Immature natural killer cell (primary cell): Measurements from ENCODE around the gene TELO2. TPM values are rescaled to one million over a fixed set of nuclear protein-coding genes. Genes with fewer than 3 reads are reported as not detected.

Experiments used
- DNase-seq, 3 donors: peaks; one replicate each; pipeline ENCODE4 v3.0.0; 2022; ENCODE audit warnings: mixed read lengths in 1 of 3
- H3K27ac Mint-ChIP-seq, 6 donors: one replicate each; pipeline ENCODE4 v1.8.0; 2020; ENCODE audit warnings: mixed read lengths in 6 of 6, mild to moderate bottlenecking in 5 of 6, inconsistent platforms in 4 of 6, moderate library complexity in 3 of 6
- H3K27me3 Mint-ChIP-seq, 3 donors: one replicate each; pipeline ENCODE4 v1.8.0; 2020 to 2021; ENCODE audit warnings: low read depth in 3 of 3, mild to moderate bottlenecking in 3 of 3, mixed read lengths in 3 of 3, moderate library complexity in 3 of 3, inconsistent platforms in 1 of 3
- H3K36me3 Mint-ChIP-seq, 3 donors: one replicate each; pipeline ENCODE4 v1.8.0; 2020; ENCODE audit warnings: mixed read lengths in 3 of 3, inconsistent platforms in 2 of 3, mild to moderate bottlenecking in 2 of 3
- H3K4me1 Mint-ChIP-seq, 2 donors: one replicate each; pipeline ENCODE4 v1.8.0; 2020; ENCODE audit warnings: inconsistent platforms in 2 of 2, mild to moderate bottlenecking in 2 of 2, mixed read lengths in 2 of 2, moderate library complexity in 1 of 2
- H3K4me3 Mint-ChIP-seq, 5 donors: one replicate each; pipeline ENCODE4 v1.8.0; 2020; ENCODE audit warnings: mild to moderate bottlenecking in 5 of 5, mixed read lengths in 5 of 5, inconsistent platforms in 3 of 5, moderate library complexity in 3 of 5
- H3K9me3 Mint-ChIP-seq, 6 donors: one replicate each; pipeline ENCODE4 v1.8.0; 2020; ENCODE audit warnings: mild to moderate bottlenecking in 6 of 6, mixed read lengths in 6 of 6, inconsistent platforms in 4 of 6, moderate library complexity in 3 of 6
- polyA plus RNA-seq, 3 donors: library from polyadenylated mRNA; unstranded; fragments of 300-500 nt; fragmentation: Illumina TruSeq; gene quantifications; one replicate each; pipeline ENCODE4 v1.2.3, GENCODE V29; 2021

TELO2 gene
- polyA plus RNA-seq, 3 donors from 2014 or later = 12.0 to 16.4 (median 12.3) TPM

DNA sequence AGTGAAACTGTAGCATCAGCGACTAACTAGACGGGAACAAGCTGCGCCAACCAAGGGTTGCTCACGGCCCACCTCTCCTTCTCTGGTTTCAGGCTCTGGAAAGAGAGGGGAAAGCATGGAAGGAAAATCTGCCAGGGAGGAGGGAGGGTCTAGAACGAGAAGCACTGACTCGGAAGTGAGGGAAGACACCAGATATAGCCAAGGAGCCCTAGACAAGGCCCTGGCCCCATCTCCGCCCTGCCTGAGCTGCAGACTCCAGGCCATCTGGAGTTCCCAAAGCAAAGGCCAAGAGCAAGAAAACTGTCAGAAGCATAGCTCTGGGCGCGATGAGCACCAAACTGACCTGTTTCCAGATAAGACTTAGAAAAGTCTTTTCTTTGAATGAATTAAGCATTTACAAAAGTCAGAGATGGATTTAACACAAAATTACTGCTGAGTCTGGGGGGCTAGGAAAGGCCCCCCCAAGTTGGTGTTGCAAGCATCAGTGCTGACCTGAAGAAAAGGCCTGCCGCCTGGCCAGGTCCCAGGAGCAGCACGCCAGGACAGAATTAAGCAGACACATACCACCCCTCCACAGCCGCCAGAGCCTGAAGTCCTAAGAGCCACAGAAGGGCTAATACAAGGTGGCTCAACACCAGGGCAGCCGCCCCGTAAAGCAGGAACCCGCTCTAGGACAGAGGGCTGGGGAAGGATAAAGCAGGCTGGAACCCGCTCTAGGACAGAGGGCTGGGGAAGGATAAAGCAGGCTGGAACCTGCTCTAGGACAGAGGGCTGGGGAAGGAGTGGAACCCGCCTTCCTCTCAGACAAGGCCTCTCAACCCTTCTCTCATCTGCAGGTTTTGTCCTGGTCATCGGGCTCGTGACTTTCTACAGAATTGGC, 61.0 kb downstream of the TELO2 start:
- Mint-ChIP-seq H3K27ac (peak overlapping the region in 1 of 6 donors; percentile 8), H3K4me1 (peaks cover 4 to 10% of the 10 kb centered on the region in 2 donors), H3K36me3 (peaks cover 0 to 14% (median 8%) of the 10 kb centered on the region in 3 donors)

GRCh38 chr16:1554826-1555445, 61.8 kb downstream of the TELO2 start:
- Mint-ChIP-seq H3K27ac (no peak overlapping the region), H3K9me3 (no peaks in the 10 kb centered on the region), H3K4me1 (peaks cover 3 to 5% of the 10 kb centered on the region in 2 donors)

More for the DNA sequence above, 61.0 kb downstream of the TELO2 start:
- Mint-ChIP-seq H3K27me3 (peaks cover 0 to 2% (median 0%) of the 10 kb centered on the region in 3 donors), H3K9me3 (no peaks in the 10 kb centered on the region), H3K4me3 (no peak overlapping the region)
- DNase-seq = no peak

DNA sequence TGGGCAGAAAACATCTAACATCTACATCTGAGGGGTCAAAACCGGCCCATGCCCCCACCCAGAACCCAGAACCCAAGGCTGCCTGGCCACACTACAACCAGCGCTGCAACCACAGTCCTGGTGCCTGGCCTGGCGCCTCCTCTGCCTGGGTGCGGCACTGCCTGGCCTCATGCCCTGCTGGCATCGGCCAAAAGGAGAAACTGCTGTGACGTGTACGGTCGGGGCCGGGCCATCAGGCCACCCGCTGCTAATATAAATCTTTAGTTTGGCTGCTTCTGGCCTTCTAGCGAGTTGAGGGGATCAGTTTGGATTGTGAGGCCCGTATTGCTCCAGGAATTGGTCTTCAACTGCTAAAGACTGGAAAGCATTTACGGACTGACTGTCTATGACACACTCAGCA, 63.1 kb downstream of the TELO2 start:
- no peak for DNase-seq
- H3K9me3 Mint-ChIP-seq = no peaks in the 10 kb centered on the region
- H3K4me3 Mint-ChIP-seq = no peak overlapping the region
- peaks cover 0 to 18% (median 6%) of the 10 kb centered on the region in 3 donors for H3K36me3 Mint-ChIP-seq
- H3K27ac Mint-ChIP-seq = no peak overlapping the region
- H3K27me3 Mint-ChIP-seq = peaks cover 0 to 2% (median 1%) of the 10 kb centered on the region in 3 donors
- H3K4me1 Mint-ChIP-seq = peaks cover 0 to 3% of the 10 kb centered on the region in 2 donors

More at GRCh38 chr16:1554826-1555445, 61.8 kb downstream of the TELO2 start:
- Mint-ChIP-seq H3K4me3 (no peak overlapping the region), H3K27me3 (peaks cover 0 to 2% (median 0%) of the 10 kb centered on the region in 3 donors), H3K36me3 (peaks cover 0 to 15% (median 9%) of the 10 kb centered on the region in 3 donors)
- DNase-seq = no peak

DNA sequence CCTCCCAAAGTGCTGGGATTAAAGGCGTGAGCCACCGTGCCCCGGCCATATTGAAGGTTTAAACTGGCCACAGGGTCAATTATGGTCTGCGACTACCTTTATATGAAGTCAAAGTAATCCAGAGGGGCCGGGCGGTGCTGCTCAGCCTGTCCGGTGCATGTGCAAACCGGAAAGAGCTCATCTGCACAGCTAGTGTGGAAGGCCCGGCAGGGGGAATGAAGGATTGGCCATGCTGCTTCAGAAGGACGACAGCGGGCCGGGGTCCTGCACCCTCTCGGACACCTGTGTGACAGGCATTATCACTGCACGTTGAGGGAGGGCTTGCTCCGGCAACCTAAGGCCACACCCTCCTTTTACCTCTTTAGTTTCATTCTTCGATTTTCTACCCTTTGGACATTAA, 63.9 kb downstream of the TELO2 start:
- H3K27me3 Mint-ChIP-seq = peaks cover 0 to 1% (median 0%) of the 10 kb centered on the region in 3 donors
- H3K9me3 Mint-ChIP-seq = no peaks in the 10 kb centered on the region
- no peak overlapping the region for H3K27ac Mint-ChIP-seq
- H3K4me1 Mint-ChIP-seq = peaks cover 0 to 1% of the 10 kb centered on the region in 2 donors
- DNase-seq = no peak
- H3K4me3 Mint-ChIP-seq = no peak overlapping the region
- H3K36me3 Mint-ChIP-seq = peaks cover 0 to 18% (median 6%) of the 10 kb centered on the region in 3 donors

DNA sequence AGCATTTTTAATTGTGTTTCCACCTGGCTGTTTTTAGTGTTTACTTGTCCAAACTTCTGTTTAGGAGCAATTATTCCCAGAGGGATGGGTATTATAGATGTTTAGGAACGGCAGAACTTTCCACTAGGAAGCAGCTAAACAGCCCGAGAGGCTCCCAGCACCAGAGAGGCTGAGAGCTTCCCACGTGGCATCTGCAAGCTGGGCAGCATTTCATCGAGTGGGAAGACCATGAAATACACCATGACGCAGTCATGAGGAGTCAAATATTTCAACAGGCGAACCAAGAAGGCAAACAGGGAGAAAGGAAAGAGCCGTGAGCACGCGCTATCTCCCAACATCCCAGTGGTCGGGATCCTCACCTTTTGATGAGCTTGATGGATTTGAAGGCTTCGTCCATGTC, 64.4 kb downstream of the TELO2 start:
- no peak overlapping the region for H3K4me3 Mint-ChIP-seq
- peak overlapping the region in 1 of 6 donors; percentile 35 for H3K27ac Mint-ChIP-seq
- H3K4me1 Mint-ChIP-seq = no peaks in the 10 kb centered on the region
- peaks cover 0 to 18% (median 6%) of the 10 kb centered on the region in 3 donors for H3K36me3 Mint-ChIP-seq
- DNase-seq = no peak
- H3K9me3 Mint-ChIP-seq = no peaks in the 10 kb centered on the region
- H3K27me3 Mint-ChIP-seq = peaks cover 0 to 1% (median 0%) of the 10 kb centered on the region in 3 donors

DNA sequence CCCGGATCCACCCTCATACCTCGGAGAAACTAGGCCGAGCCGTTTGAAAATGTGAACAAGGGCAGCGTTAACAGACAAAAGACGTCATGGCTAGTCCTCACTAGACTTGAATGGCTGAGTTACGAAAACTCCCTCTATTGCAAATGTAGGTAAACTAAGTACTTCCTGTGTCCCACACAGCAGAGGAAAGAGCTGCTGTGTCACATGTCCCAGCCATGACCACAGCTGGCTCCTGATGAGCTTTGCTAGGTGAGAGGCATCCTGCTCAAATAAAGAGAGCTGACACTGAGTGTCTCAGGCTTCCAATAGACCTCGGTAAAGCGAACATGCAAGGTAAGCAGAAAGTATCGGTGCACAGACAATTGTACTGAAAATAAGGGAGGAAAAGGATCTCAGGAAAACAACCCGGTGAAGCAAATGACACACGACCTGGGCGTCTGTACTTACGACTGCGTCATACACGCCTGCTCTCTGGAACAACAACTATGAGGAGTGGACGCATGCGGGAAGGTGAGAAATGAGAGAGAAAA, 66.4 kb downstream of the TELO2 start:
- Mint-ChIP-seq H3K36me3 (peaks cover 0 to 16% (median 6%) of the 10 kb centered on the region in 3 donors), H3K9me3 (no peaks in the 10 kb centered on the region), H3K27me3 (peaks cover 0 to 1% (median 0%) of the 10 kb centered on the region in 3 donors), H3K4me3 (no peak overlapping the region), H3K4me1 (no peaks in the 10 kb centered on the region), H3K27ac (no peak overlapping the region)
- DNase-seq = no peak

Other genes with a start within 250 kb of the TELO2 start
- gene TPSD1, start 237.3 kb upstream of the TELO2 start, polyA plus RNA-seq = not detected
- 100 to 1,000 TPM in 2 of 3 donors, 10 to 100 TPM in 1; 94.1 to 119 (median 101) TPM for gene UBE2I, start 183.7 kb upstream of the TELO2 start, polyA plus RNA-seq
- gene BAIAP3, start 159.7 kb upstream of the TELO2 start, polyA plus RNA-seq = 1 to 10 TPM in 2 of 3 donors, not detected in 1; 1.9 to 4.0 TPM
- gene TSR3, start 141.5 kb upstream of the TELO2 start, polyA plus RNA-seq = 100 to 1,000 TPM; 104 to 143 (median 114) TPM
- gene GNPTG, start 141.4 kb upstream of the TELO2 start, polyA plus RNA-seq = 10 to 100 TPM; 44.3 to 76.5 (median 64.1) TPM
- gene UNKL, start 78.7 kb upstream of the TELO2 start, polyA plus RNA-seq = 10 to 100 TPM in 1 of 3 donors, 1 to 10 TPM in 2; 1.0 to 14.5 (median 5.9) TPM
- 10 to 100 TPM; 59.3 to 79.9 (median 64.7) TPM for gene UQCC4, start 72.6 kb upstream of the TELO2 start, polyA plus RNA-seq
- not detected for gene PERCC1, start 62.3 kb upstream of the TELO2 start, polyA plus RNA-seq
- gene CCDC154, start 48.8 kb upstream of the TELO2 start, polyA plus RNA-seq = not detected
- 10 to 100 TPM; 19.8 to 44.8 (median 21.5) TPM for gene CLCN7, start 18.3 kb upstream of the TELO2 start, polyA plus RNA-seq
- gene PTX4, start 4.4 kb upstream of the TELO2 start, polyA plus RNA-seq = not detected
- gene TMEM204, start 40.3 kb downstream of the TELO2 start, polyA plus RNA-seq = 10 to 100 TPM; 23.0 to 41.0 (median 38.3) TPM
- gene IFT140, start 118.7 kb downstream of the TELO2 start, polyA plus RNA-seq = 1 to 10 TPM in 2 of 3 donors, not detected in 1; 1.5 to 2.0 TPM
- 10 to 100 TPM in 1 of 3 donors, 1 to 10 TPM in 2; 1.4 to 11.5 (median 2.8) TPM for gene CRAMP1, start 119.0 kb downstream of the TELO2 start, polyA plus RNA-seq
- 10 to 100 TPM in 1 of 3 donors, 1 to 10 TPM in 2; 7.9 to 14.0 (median 8.3) TPM for gene JPT2, start 184.9 kb downstream of the TELO2 start, polyA plus RNA-seq
- gene MAPK8IP3, start 212.8 kb downstream of the TELO2 start, polyA plus RNA-seq = 1 to 10 TPM in 1 of 3 donors, under 1 TPM in 2; 0.55 to 3.8 (median 0.57) TPM